ENCODE data around the gene ZNF358.

DNA sequence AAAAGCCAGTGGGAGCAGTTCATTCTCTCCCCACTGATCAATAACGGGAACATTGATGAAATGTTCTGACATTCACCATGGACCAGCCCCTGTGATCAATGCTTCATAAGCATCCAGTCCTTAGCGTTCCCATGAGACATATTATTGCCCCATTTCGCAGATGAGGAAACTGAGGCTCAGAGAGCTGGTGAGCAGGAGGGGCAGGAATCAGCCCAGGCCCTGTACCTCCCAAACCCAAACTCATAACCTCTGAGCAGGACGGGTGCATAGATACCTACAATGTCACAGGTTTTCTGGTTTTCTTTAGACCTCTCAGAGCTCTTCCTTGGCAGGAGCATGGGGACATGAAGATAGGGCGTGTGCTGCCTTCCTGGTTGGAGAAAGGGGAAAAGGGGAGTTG, 8.6 kb downstream of the ZNF358 start:
- TF ChIP-seq, protein P1, sequence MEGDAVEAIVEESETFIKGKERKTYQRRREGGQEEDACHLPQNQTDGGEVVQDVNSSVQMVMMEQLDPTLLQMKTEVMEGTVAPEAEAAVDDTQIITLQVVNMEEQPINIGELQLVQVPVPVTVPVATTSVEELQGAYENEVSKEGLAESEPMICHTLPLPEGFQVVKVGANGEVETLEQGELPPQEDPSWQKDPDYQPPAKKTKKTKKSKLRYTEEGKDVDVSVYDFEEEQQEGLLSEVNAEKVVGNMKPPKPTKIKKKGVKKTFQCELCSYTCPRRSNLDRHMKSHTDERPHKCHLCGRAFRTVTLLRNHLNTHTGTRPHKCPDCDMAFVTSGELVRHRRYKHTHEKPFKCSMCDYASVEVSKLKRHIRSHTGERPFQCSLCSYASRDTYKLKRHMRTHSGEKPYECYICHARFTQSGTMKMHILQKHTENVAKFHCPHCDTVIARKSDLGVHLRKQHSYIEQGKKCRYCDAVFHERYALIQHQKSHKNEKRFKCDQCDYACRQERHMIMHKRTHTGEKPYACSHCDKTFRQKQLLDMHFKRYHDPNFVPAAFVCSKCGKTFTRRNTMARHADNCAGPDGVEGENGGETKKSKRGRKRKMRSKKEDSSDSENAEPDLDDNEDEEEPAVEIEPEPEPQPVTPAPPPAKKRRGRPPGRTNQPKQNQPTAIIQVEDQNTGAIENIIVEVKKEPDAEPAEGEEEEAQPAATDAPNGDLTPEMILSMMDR (IDR thresholded peaks at IDR 0.05), result no peak
- TF ChIP-seq SIN3A (IDR thresholded peaks at IDR 0.05; ENCODE audit: borderline replicate concordance, insufficient read depth, low read depth, low read length), result no peak

Measured in Panc1 (cell line).